Breast epithelium (tissue), 3 donors: ENCODE data around the gene SLC35F4.

Source experiments
- CTCF ChIP-seq, 3 donors: fragments of 450-650 bp; IDR thresholded peaks; one replicate each; pipeline ENCODE4 v1.5.1; 2016 to 2017; ENCODE audit warnings: antibody characterized with exemption in 3 of 3, mild to moderate bottlenecking in 3 of 3, moderate library complexity in 3 of 3
- POLR2A ChIP-seq: fragments of 450-650 bp; IDR thresholded peaks from one replicate; pipeline ENCODE4 v1.6.1; 2016; ENCODE audit warnings: antibody characterized with exemption, mild to moderate bottlenecking, moderate library complexity
- POLR2AphosphoS5 ChIP-seq, 3 donors: sonication (generic); formaldehyde crosslinking; IDR thresholded peaks; one replicate each; pipeline ENCODE4 v1.6.1; 2017; ENCODE audit warnings: antibody characterized with exemption in 3 of 3

- no peak for TF ChIP-seq CTCF (IDR thresholded peaks at IDR 0.05)
- TF ChIP-seq POLR2A: no peak
- no peak for TF ChIP-seq POLR2AphosphoS5 (IDR thresholded peaks at IDR 0.05)
These were observed 19.3 kb downstream of the SLC35F4 start for GRCh38 chr14:57846596-57846995.
